Suprapubic skin (tissue), 4 donors: ENCODE data around the gene PTPRF. TPM values are rescaled to one million over a fixed set of nuclear protein-coding genes. Genes with fewer than 3 reads are reported as not detected.

Source experiments
- DNase-seq, 2 donors: peaks; one replicate each; pipeline ENCODE4 v3.0.0-alpha.2; 2019; ENCODE audit warnings: low spot score in 2 of 2
- H3K27ac ChIP-seq: fragments of 200-600 bp; sonication (generic); one replicate; pipeline ENCODE4 v1.5.1; 2019
- H3K27me3 ChIP-seq: fragments of 200-600 bp; sonication (generic); one replicate; pipeline ENCODE4 v1.5.1; 2019
- H3K36me3 ChIP-seq: fragments of 200-600 bp; sonication (generic); one replicate; pipeline ENCODE4 v1.5.1; 2019
- H3K4me1 ChIP-seq: fragments of 200-600 bp; sonication (generic); one replicate; pipeline ENCODE4 v1.5.1; 2019
- H3K4me3 ChIP-seq: fragments of 200-600 bp; sonication (generic); one replicate; pipeline ENCODE4 v1.5.1; 2019; ENCODE audit warnings: mild to moderate bottlenecking
- H3K9me3 ChIP-seq: fragments of 200-600 bp; sonication (generic); one replicate; pipeline ENCODE4 v1.5.1; 2019
- CTCF ChIP-seq, 2 donors: fragments of 200-600 bp in 1 of 2; fragments of 450-650 bp in 1 of 2; sonication (generic) in 1 of 2; IDR thresholded peaks; one replicate each; pipeline ENCODE4 v1.5.1; 2016 to 2019; ENCODE audit warnings: antibody characterized with exemption in 2 of 2, mild to moderate bottlenecking in 1 of 2, moderate library complexity in 1 of 2
- EP300 ChIP-seq: sonication (generic); formaldehyde crosslinking; IDR thresholded peaks from one replicate; pipeline ENCODE4 v1.6.1; 2017; ENCODE audit warnings: antibody characterized with exemption
- POLR2A ChIP-seq, 2 donors: fragments of 450-650 bp; IDR thresholded peaks; one replicate each; pipeline ENCODE4 v1.6.1; 2017; ENCODE audit warnings: antibody characterized with exemption in 2 of 2, mild to moderate bottlenecking in 2 of 2, moderate library complexity in 2 of 2
- POLR2AphosphoS5 ChIP-seq, 3 donors: sonication (generic); formaldehyde crosslinking; IDR thresholded peaks; one replicate each; pipeline ENCODE4 v1.6.1; 2017; ENCODE audit warnings: antibody characterized with exemption in 3 of 3
- WGBS: methylation state at CpG from one replicate; pipeline ENCODE4 v1.1.5; 2018; 5-methylcytosine and 5-hydroxymethylcytosine counted together
- total RNA-seq, 4 donors: library from RNA; depleted of rRNA; stranded (reverse); fragments of >200 nt; gene quantifications; one replicate each; pipeline ENCODE4 v1.1.0, GENCODE V29; 2016

The PTPRF gene
- total RNA-seq, 4 donors from 2014 or later, result 209 to 373 (median 289) TPM

GRCh38 chr1:43606624-43607023 lies 75.9 kb downstream of the PTPRF start:
- no peaks in the 10 kb centered on the region for H3K27me3 ChIP-seq
- no peak for TF ChIP-seq EP300
- no peak for TF ChIP-seq POLR2A (IDR thresholded peaks at IDR 0.05)
- TF ChIP-seq POLR2AphosphoS5 (IDR thresholded peaks at IDR 0.05), result no peak
- TF ChIP-seq CTCF (IDR thresholded peaks at IDR 0.05), result no peak
- no peaks in the 10 kb centered on the region for H3K9me3 ChIP-seq
- WGBS, result 100% methylated on average over 6 of the region's 13 CpGs
- H3K4me3 ChIP-seq, result no peak overlapping the region
- peaks cover 91% of the 10 kb centered on the region for H3K36me3 ChIP-seq
- H3K4me1 ChIP-seq, result no peaks in the 10 kb centered on the region
- H3K27ac ChIP-seq, result no peak overlapping the region
- DNase-seq, result no peak

- WGBS, result 76% methylated on average over 5 of the region's 5 CpGs
- Histone ChIP-seq H3K9me3 (no peaks in the 10 kb centered on the region), H3K4me1 (no peaks in the 10 kb centered on the region), H3K36me3 (peaks cover 95% of the 10 kb centered on the region), H3K27me3 (no peaks in the 10 kb centered on the region), H3K4me3 (no peak overlapping the region), H3K27ac (no peak overlapping the region)
- TF ChIP-seq POLR2A (IDR thresholded peaks at IDR 0.05), result no peak
- TF ChIP-seq EP300, result no peak
- no peak for TF ChIP-seq CTCF (IDR thresholded peaks at IDR 0.05)
- no peak for TF ChIP-seq POLR2AphosphoS5 (IDR thresholded peaks at IDR 0.05)
- no peak for DNase-seq
Measured at GRCh38 chr1:43608827-43609226, 78.1 kb downstream of the PTPRF start.

GRCh38 chr1:43610339-43610738 lies 79.7 kb downstream of the PTPRF start:
- Histone ChIP-seq H3K27me3 (no peaks in the 10 kb centered on the region), H3K9me3 (no peaks in the 10 kb centered on the region), H3K4me3 (no peak overlapping the region), H3K36me3 (peaks cover 95% of the 10 kb centered on the region), H3K4me1 (no peaks in the 10 kb centered on the region), H3K27ac (no peak overlapping the region)
- TF ChIP-seq POLR2A (IDR thresholded peaks at IDR 0.05) (no peak), POLR2AphosphoS5 (IDR thresholded peaks at IDR 0.05) (no peak), CTCF (IDR thresholded peaks at IDR 0.05) (no peak), EP300 (no peak)
- WGBS, result 81% methylated on average over 5 of the region's 5 CpGs
- no peak for DNase-seq

GRCh38 chr1:43611950-43612349 lies 81.3 kb downstream of the PTPRF start:
- peaks cover 92% of the 10 kb centered on the region for H3K36me3 ChIP-seq
- H3K4me3 ChIP-seq, result no peak overlapping the region
- TF ChIP-seq CTCF (IDR thresholded peaks at IDR 0.05), result no peak
- no peak for TF ChIP-seq POLR2A (IDR thresholded peaks at IDR 0.05)
- TF ChIP-seq POLR2AphosphoS5 (IDR thresholded peaks at IDR 0.05), result no peak
- TF ChIP-seq EP300, result no peak
- no peaks in the 10 kb centered on the region for H3K9me3 ChIP-seq
- no peaks in the 10 kb centered on the region for H3K27me3 ChIP-seq
- no peak for DNase-seq
- no peaks in the 10 kb centered on the region for H3K4me1 ChIP-seq
- WGBS, result 77% methylated on average over 7 of the region's 7 CpGs
- H3K27ac ChIP-seq, result no peak overlapping the region

GRCh38 chr1:43612406-43612805 lies 81.7 kb downstream of the PTPRF start:
- Histone ChIP-seq H3K36me3 (peaks cover 92% of the 10 kb centered on the region), H3K27me3 (no peaks in the 10 kb centered on the region), H3K9me3 (no peaks in the 10 kb centered on the region), H3K4me3 (no peak overlapping the region), H3K4me1 (no peaks in the 10 kb centered on the region), H3K27ac (no peak overlapping the region)
- 90% methylated on average over 15 of the region's 15 CpGs for WGBS
- TF ChIP-seq POLR2A (IDR thresholded peaks at IDR 0.05) (no peak), CTCF (IDR thresholded peaks at IDR 0.05) (no peak), EP300 (no peak), POLR2AphosphoS5 (IDR thresholded peaks at IDR 0.05) (no peak)
- DNase-seq, result no peak
